Measurements from ENCODE around the gene ANKRD27.

- TF ChIP-seq CTCF (IDR thresholded peaks at IDR 0.05) (no peak), POLR2A (IDR thresholded peaks at IDR 0.05) (no peak)
Observed at GRCh38 chr19:32563761-32564160, 111.2 kb downstream of the ANKRD27 start.
